Sigmoid colon (tissue), 4 donors: ENCODE data around the gene DCUN1D1.

Experiments
- EP300 ChIP-seq, 4 donors: sonication (generic); formaldehyde crosslinking; IDR thresholded peaks; one replicate each; pipeline ENCODE4 v1.6.1; 2017; ENCODE audit warnings: antibody characterized with exemption in 4 of 4
- POLR2A ChIP-seq, 2 donors: fragments of 450-650 bp; IDR thresholded peaks; one replicate each; pipeline ENCODE4 v1.6.1; 2016; ENCODE audit warnings: antibody characterized with exemption in 2 of 2, mild to moderate bottlenecking in 2 of 2, moderate library complexity in 2 of 2
- POLR2AphosphoS5 ChIP-seq, 4 donors: sonication (generic); formaldehyde crosslinking; IDR thresholded peaks; one replicate each; pipeline ENCODE4 v1.6.1; 2017; ENCODE audit warnings: antibody characterized with exemption in 4 of 4
- TF ChIP-seq, protein P1 (sequence below), 4 experiments: fragments of 450-650 bp in 3 of 4; fragments of 200-600 bp in 1 of 4; IDR thresholded peaks; one replicate each; pipeline ENCODE4 v1.5.1; 2016 to 2019; ENCODE audit warnings: antibody characterized with exemption in 4 of 4, mild to moderate bottlenecking in 3 of 4, moderate library complexity in 2 of 4

GRCh38 chr3:182983876-182984275, 3.5 kb upstream of the DCUN1D1 start:
- TF ChIP-seq, protein P1, sequence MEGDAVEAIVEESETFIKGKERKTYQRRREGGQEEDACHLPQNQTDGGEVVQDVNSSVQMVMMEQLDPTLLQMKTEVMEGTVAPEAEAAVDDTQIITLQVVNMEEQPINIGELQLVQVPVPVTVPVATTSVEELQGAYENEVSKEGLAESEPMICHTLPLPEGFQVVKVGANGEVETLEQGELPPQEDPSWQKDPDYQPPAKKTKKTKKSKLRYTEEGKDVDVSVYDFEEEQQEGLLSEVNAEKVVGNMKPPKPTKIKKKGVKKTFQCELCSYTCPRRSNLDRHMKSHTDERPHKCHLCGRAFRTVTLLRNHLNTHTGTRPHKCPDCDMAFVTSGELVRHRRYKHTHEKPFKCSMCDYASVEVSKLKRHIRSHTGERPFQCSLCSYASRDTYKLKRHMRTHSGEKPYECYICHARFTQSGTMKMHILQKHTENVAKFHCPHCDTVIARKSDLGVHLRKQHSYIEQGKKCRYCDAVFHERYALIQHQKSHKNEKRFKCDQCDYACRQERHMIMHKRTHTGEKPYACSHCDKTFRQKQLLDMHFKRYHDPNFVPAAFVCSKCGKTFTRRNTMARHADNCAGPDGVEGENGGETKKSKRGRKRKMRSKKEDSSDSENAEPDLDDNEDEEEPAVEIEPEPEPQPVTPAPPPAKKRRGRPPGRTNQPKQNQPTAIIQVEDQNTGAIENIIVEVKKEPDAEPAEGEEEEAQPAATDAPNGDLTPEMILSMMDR (IDR thresholded peaks at IDR 0.05): no peak
- no peak for TF ChIP-seq POLR2A (IDR thresholded peaks at IDR 0.05)
- no peak for TF ChIP-seq POLR2AphosphoS5 (IDR thresholded peaks at IDR 0.05)
- no peak for TF ChIP-seq EP300 (IDR thresholded peaks at IDR 0.05)
